Stomach (tissue), 9 donors: ENCODE measurements around the gene KIF1A. TPM values are rescaled to one million over a fixed set of nuclear protein-coding genes. Genes with fewer than 3 reads are reported as not detected.
A peak's percentile ranks its signal among the peaks of the same experiment; 100 is the strongest.

Source experiments
- DNase-seq, 2 donors: peaks; one replicate each; pipeline versions ENCODE4 v3.0.0 to v3.0.0-alpha.2; 2013 to 2019
- H3K27ac ChIP-seq, 5 donors: fragments of 200-600 bp in 4 of 5; sonication (generic) in 4 of 5; one replicate each; pipeline ENCODE4 v1.5.1; 2013 to 2019; ENCODE audit warnings: mild to moderate bottlenecking in 1 of 5, moderate library complexity in 1 of 5
- H3K27me3 ChIP-seq, 3 donors: fragments of 200-600 bp; sonication (generic); one replicate each; pipeline ENCODE4 v1.5.1; 2017 to 2019; ENCODE audit warnings: mixed run types in 1 of 3
- H3K36me3 ChIP-seq, 4 donors: fragments of 200-600 bp; sonication (generic); 1 replicate in 3 of 4; 2 replicates in 1 of 4; pipeline ENCODE4 v1.5.1; 2016 to 2019
- H3K4me1 ChIP-seq, 4 donors: fragments of 200-600 bp; sonication (generic); one replicate each; pipeline ENCODE4 v1.5.1; 2016 to 2019
- H3K4me3 ChIP-seq, 4 donors: fragments of 200-600 bp; sonication (generic) in 3 of 4; one replicate each; pipeline ENCODE4 v1.5.1; 2016 to 2019; ENCODE audit warnings: mild to moderate bottlenecking in 1 of 4
- H3K9me3 ChIP-seq, 4 donors: fragments of 200-600 bp; sonication (generic); one replicate each; pipeline ENCODE4 v1.5.1; 2016 to 2019
- EP300 ChIP-seq: sonication (generic); formaldehyde crosslinking; IDR thresholded peaks from one replicate; pipeline ENCODE4 v1.6.1; 2017; ENCODE audit warnings: antibody characterized with exemption
- POLR2A ChIP-seq, 4 donors: fragments of 450-650 bp; IDR thresholded peaks; one replicate each; pipeline ENCODE4 v1.6.1; 2016; ENCODE audit warnings: antibody characterized with exemption in 4 of 4, control low read depth in 2 of 4, mild to moderate bottlenecking in 1 of 4, moderate library complexity in 1 of 4
- POLR2AphosphoS5 ChIP-seq, 3 donors: sonication (generic); formaldehyde crosslinking; IDR thresholded peaks; one replicate each; pipeline ENCODE4 v1.6.1; 2016; ENCODE audit warnings: antibody characterized with exemption in 3 of 3
- WGBS, 5 donors: extraction: QIAGEN DNeasy Blood & Tissue Kit in 3 of 5; methylation state at CpG; one replicate each; pipeline versions ENCODE4 v1.1.5 to v1.1.7; 2013 to 2018; 5-methylcytosine and 5-hydroxymethylcytosine counted together
- intact Hi-C: fragments of 100-400 bp; cut with DNase I; formaldehyde crosslinking; loops from one replicate; pipeline ENCODE4 v1.15.1; 2023; ENCODE audit warnings: low total_unique reads
- polyA plus RNA-seq, 3 donors: library from polyadenylated mRNA; stranded (reverse); fragments of 200-250 nt; gene quantifications; one replicate each; pipeline ENCODE4 v1.2.3, GENCODE V29; 2013
- total RNA-seq, 5 donors: library from RNA; depleted of rRNA; stranded (reverse); fragments of >200 nt; gene quantifications; one replicate each; pipeline versions ENCODE4 v1.1.0 to v1.2.3, GENCODE V29; 2014 to 2016
- TF ChIP-seq, protein P1 (sequence below), 7 experiments: fragments of 450-650 bp in 4 of 7; fragments of 200-600 bp in 3 of 7; sonication (generic) in 3 of 7; IDR thresholded peaks; one replicate each; pipeline ENCODE4 v1.5.1; 2016 to 2019; ENCODE audit warnings: antibody characterized with exemption in 7 of 7, control low read depth in 2 of 7, mild to moderate bottlenecking in 1 of 7
- donor health status: healthy with polysubstance abuse.
- donor health status: Bipolar disorder and iron deficiency.
- donor health status: healthy.

KIF1A gene
- total and polyA plus RNA-seq, 8 donors: 0.15 to 12.5 (median 2.5) TPM

DNA sequence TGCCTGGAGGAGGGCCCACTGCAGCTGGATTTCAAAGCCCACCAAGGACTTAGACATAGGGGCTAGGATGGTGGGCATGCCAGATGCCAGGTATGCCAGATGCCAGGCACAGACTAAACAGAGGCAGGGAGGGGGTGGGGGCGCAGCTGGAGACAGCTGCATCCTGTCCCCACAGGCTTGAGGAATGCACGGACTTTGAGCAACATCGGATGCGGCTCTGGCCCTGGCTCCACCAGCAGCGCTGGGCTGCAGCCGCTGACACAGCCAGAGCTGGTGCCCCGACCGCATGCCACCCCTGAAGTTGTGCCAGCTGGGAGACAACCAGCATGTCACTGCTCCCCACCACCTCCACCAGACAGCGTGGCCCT is 88.9 kb downstream of the KIF1A start:
- Histone ChIP-seq H3K9me3 (no peaks in the 10 kb centered on the region), H3K4me1 (peaks cover 0 to 4% (median 0%) of the 10 kb centered on the region in 4 donors), H3K27ac (no peak overlapping the region), H3K36me3 (no peaks in the 10 kb centered on the region), H3K27me3 (peaks cover 0 to 58% (median 14%) of the 10 kb centered on the region in 3 donors), H3K4me3 (no peak overlapping the region)
- DNase-seq: peak in 1 of 2 donors; percentile 43
- 41 to 54% (median 48%) methylated on average over 4 to 9 of the region's 9 CpGs for WGBS, 5 donors
- intact Hi-C loops: no loop called here
- no peak for TF ChIP-seq POLR2AphosphoS5 (IDR thresholded peaks at IDR 0.05)
- TF ChIP-seq EP300: no peak
- TF ChIP-seq, protein P1, sequence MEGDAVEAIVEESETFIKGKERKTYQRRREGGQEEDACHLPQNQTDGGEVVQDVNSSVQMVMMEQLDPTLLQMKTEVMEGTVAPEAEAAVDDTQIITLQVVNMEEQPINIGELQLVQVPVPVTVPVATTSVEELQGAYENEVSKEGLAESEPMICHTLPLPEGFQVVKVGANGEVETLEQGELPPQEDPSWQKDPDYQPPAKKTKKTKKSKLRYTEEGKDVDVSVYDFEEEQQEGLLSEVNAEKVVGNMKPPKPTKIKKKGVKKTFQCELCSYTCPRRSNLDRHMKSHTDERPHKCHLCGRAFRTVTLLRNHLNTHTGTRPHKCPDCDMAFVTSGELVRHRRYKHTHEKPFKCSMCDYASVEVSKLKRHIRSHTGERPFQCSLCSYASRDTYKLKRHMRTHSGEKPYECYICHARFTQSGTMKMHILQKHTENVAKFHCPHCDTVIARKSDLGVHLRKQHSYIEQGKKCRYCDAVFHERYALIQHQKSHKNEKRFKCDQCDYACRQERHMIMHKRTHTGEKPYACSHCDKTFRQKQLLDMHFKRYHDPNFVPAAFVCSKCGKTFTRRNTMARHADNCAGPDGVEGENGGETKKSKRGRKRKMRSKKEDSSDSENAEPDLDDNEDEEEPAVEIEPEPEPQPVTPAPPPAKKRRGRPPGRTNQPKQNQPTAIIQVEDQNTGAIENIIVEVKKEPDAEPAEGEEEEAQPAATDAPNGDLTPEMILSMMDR (IDR thresholded peaks at IDR 0.05): no peak

- TF ChIP-seq EP300 (no peak), POLR2AphosphoS5 (IDR thresholded peaks at IDR 0.05) (no peak), POLR2A (IDR thresholded peaks at IDR 0.05) (no peak)
- TF ChIP-seq, protein P1 (IDR thresholded peaks at IDR 0.05): no peak
- intact Hi-C loops: no loop called here
- peaks cover 0 to 4% (median 0%) of the 10 kb centered on the region in 4 donors for H3K4me1 ChIP-seq
- H3K36me3 ChIP-seq: no peaks in the 10 kb centered on the region
- no peak overlapping the region for H3K27ac ChIP-seq
- DNase-seq: no peak
- peaks cover 0 to 54% (median 14%) of the 10 kb centered on the region in 3 donors for H3K27me3 ChIP-seq
- no peak overlapping the region for H3K4me3 ChIP-seq
- WGBS, 5 donors: 78 to 85% (median 83%) methylated on average over 6 to 10 of the region's 10 CpGs
- H3K9me3 ChIP-seq: no peaks in the 10 kb centered on the region
These were observed 89.4 kb downstream of the KIF1A start for GRCh38 chr2:240730501-240731177.

DNA sequence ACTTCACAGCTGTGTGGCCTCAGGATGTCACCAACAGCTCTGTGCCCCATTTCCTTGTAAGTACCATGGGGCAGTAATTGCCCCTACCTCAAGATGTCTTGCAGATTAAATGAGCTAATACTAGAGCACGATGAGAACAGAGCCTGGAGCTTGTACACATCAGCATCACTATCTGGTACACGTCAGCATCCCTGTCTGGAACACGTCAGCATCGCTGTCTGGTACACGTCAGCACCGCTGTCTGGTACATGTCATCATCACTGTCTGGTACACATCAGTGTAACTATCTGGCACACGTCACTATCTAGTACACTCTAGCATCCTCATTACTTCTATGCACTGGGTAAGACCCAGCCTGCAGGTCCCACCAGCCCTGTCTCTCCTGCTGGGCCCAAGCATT is 91.2 kb downstream of the KIF1A start:
- 62 to 84% (median 80%) methylated on average over 7 of the region's 7 CpGs for WGBS, 5 donors
- no peak overlapping the region for H3K27ac ChIP-seq
- intact Hi-C loops: no loop called here
- H3K27me3 ChIP-seq: peaks cover 0 to 45% (median 14%) of the 10 kb centered on the region in 3 donors
- no peaks in the 10 kb centered on the region for H3K36me3 ChIP-seq
- TF ChIP-seq, protein P1 (IDR thresholded peaks at IDR 0.05): no peak
- no peak for TF ChIP-seq POLR2A (IDR thresholded peaks at IDR 0.05)
- no peak for TF ChIP-seq POLR2AphosphoS5 (IDR thresholded peaks at IDR 0.05)
- TF ChIP-seq EP300: no peak
- H3K9me3 ChIP-seq: no peaks in the 10 kb centered on the region
- no peak for DNase-seq
- H3K4me3 ChIP-seq: no peak overlapping the region
- H3K4me1 ChIP-seq: peaks cover 0 to 4% (median 0%) of the 10 kb centered on the region in 4 donors

DNA sequence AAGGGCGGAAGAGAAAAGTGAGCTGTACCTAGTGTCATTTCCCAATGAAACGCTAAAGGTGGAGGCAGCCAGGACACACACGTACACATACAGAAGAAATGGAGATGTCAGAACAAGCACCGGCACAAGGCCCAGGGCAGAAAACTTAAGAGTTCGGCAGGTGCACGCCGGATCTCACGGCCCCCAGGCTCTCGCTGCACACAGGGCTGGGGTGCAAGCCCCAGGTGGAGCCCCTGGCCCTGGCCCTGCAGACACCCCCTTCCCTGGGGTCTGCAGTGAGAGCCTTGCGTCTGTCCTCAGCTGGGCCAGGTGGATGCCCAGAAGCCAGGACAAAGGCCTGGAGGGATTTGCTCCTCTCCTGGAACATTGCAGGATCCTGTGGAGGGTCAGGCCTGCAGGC is 91.7 kb downstream of the KIF1A start:
- no peak for TF ChIP-seq POLR2A (IDR thresholded peaks at IDR 0.05)
- TF ChIP-seq, protein P1 (IDR thresholded peaks at IDR 0.05): no peak
- TF ChIP-seq POLR2AphosphoS5 (IDR thresholded peaks at IDR 0.05): no peak
- no peak for TF ChIP-seq EP300
- intact Hi-C loops: no loop called here
- Histone ChIP-seq H3K4me1 (peaks cover 0 to 4% (median 0%) of the 10 kb centered on the region in 4 donors), H3K27me3 (peaks cover 0 to 45% (median 14%) of the 10 kb centered on the region in 3 donors), H3K4me3 (no peak overlapping the region), H3K27ac (no peak overlapping the region), H3K36me3 (no peaks in the 10 kb centered on the region), H3K9me3 (no peaks in the 10 kb centered on the region)
- 80 to 97% (median 86%) methylated on average over 10 of the region's 10 CpGs for WGBS, 5 donors
- no peak for DNase-seq
